MM.1S (cell line): ENCODE results near the gene ENPP1.

Source experiments
- DNase-seq: peaks from one replicate; pipeline ENCODE4 v3.0.0-alpha.2; 2015
- H2AFZ ChIP-seq: fragments of 300-600 bp; sonication (generic); 2 replicates; pipeline ENCODE4 v1.6.0; 2016; ENCODE audit warnings: antibody characterized with exemption, low read length
- H3F3A ChIP-seq: fragments of 300-600 bp; sonication (generic); 2 replicates; pipeline ENCODE4 v1.6.1; 2016; ENCODE audit warnings: mild to moderate bottlenecking, antibody characterized with exemption, low read length, moderate library complexity, mixed read lengths; ENCODE audit not compliant: insufficient read depth
- H3K27ac ChIP-seq: fragments of 300-600 bp; sonication (generic); 2 replicates; pipeline ENCODE4 v1.5.1; 2016; ENCODE audit warnings: mild to moderate bottlenecking, low read length
- H3K27me3 ChIP-seq: fragments of 300-600 bp; sonication (generic); replicated peaks from 2 replicates; pipeline ENCODE4 v1.6.0; 2016; ENCODE audit warnings: low read length; ENCODE audit not compliant: insufficient read depth
- H3K36me3 ChIP-seq: fragments of 300-600 bp; sonication (generic); replicated peaks from 2 replicates; pipeline ENCODE4 v1.6.1; 2016; ENCODE audit warnings: mild to moderate bottlenecking, low read length, mixed read lengths; ENCODE audit not compliant: insufficient read depth
- H3K4me1 ChIP-seq: fragments of 300-600 bp; sonication (generic); 2 replicates; pipeline ENCODE4 v1.6.1; 2016; ENCODE audit warnings: low read length, mixed read lengths
- H3K4me2 ChIP-seq: fragments of 300-600 bp; sonication (generic); 2 replicates; pipeline ENCODE4 v1.6.0; 2016; ENCODE audit warnings: low read depth, low read length
- H3K4me3 ChIP-seq: fragments of 300-600 bp; sonication (generic); 2 replicates; pipeline ENCODE4 v1.5.1; 2016; ENCODE audit warnings: low read length, mixed read lengths
- H3K79me2 ChIP-seq: fragments of 300-600 bp; sonication (generic); 2 replicates; pipeline ENCODE4 v1.6.1; 2016; ENCODE audit warnings: mixed run types, low read length, mixed read lengths
- H3K9ac ChIP-seq: fragments of 300-600 bp; sonication (generic); 2 replicates; pipeline ENCODE4 v1.6.1; 2016; ENCODE audit warnings: low read length, mixed read lengths
- H3K9me2 ChIP-seq: fragments of 300-600 bp; sonication (generic); replicated peaks from 2 replicates; pipeline ENCODE4 v1.6.1; 2016; ENCODE audit warnings: mild to moderate bottlenecking, low read length, mixed read lengths; ENCODE audit not compliant: insufficient read depth
- H3K9me3 ChIP-seq: fragments of 300-600 bp; sonication (generic); replicated peaks from 2 replicates; pipeline ENCODE4 v1.6.1; 2016; ENCODE audit warnings: mild to moderate bottlenecking, low read length, mixed read lengths; ENCODE audit not compliant: insufficient read depth
- H4K20me1 ChIP-seq: fragments of 300-600 bp; sonication (generic); 2 replicates; pipeline ENCODE4 v1.6.1; 2016; ENCODE audit warnings: mild to moderate bottlenecking, low read length, moderate library complexity, mixed read lengths; ENCODE audit not compliant: insufficient read depth
- EZH2 ChIP-seq: fragments of 300-600 bp; sonication (generic); optimal IDR thresholded peaks from 2 replicates; pipeline ENCODE3; 2017; ENCODE audit warnings: low read depth, mild to moderate bottlenecking, antibody characterized with exemption, low read length, mixed read lengths
- EZH2phosphoT487 ChIP-seq: fragments of 300-600 bp; sonication (generic); IDR thresholded peaks from 2 replicates; pipeline ENCODE4 v1.6.1; 2018; ENCODE audit warnings: antibody characterized with exemption, low read length
- TF ChIP-seq, protein P1 (sequence below): fragments of 300-600 bp; sonication (generic); IDR thresholded peaks from 2 replicates; pipeline ENCODE4 v1.5.1; 2016; ENCODE audit warnings: antibody characterized with exemption, low read length, mixed read lengths

Gene ENPP1

DNA sequence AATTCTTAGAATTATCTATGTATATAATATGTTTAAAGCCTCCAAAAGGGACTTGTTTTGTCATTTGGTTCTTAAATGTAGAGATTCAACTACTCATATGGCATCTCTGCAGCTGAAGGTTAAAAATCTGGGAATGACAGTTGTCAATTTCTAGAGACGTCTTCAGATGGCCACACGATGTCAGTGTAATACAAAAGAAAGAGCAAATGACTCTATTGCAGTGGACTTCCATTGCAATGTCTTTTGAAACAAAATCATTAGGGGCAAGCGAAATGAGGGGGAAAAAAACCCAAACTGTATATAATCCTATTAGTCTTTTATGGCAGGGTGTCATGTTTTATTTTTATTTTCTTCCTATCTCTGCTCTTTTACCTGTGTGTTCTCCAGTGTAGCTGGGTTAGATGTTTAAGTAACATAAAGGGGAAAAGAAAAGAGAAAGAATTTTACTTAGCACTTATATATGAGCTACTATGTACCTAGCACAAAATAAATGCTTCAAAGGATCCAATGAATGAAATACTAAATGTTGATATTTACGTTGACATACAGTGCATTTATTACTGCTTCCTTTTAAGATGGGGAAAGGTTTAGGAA lies 117.2 kb downstream of the ENPP1 start:
- no peak overlapping the region for H3K4me2 ChIP-seq
- H3K27ac ChIP-seq = no peak overlapping the region
- H3K79me2 ChIP-seq = no peaks in the 10 kb centered on the region
- no peak for TF ChIP-seq EZH2phosphoT487
- TF ChIP-seq, protein P1, sequence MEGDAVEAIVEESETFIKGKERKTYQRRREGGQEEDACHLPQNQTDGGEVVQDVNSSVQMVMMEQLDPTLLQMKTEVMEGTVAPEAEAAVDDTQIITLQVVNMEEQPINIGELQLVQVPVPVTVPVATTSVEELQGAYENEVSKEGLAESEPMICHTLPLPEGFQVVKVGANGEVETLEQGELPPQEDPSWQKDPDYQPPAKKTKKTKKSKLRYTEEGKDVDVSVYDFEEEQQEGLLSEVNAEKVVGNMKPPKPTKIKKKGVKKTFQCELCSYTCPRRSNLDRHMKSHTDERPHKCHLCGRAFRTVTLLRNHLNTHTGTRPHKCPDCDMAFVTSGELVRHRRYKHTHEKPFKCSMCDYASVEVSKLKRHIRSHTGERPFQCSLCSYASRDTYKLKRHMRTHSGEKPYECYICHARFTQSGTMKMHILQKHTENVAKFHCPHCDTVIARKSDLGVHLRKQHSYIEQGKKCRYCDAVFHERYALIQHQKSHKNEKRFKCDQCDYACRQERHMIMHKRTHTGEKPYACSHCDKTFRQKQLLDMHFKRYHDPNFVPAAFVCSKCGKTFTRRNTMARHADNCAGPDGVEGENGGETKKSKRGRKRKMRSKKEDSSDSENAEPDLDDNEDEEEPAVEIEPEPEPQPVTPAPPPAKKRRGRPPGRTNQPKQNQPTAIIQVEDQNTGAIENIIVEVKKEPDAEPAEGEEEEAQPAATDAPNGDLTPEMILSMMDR = peak; percentile 64
- no peaks in the 10 kb centered on the region for H3K27me3 ChIP-seq
- H3K36me3 ChIP-seq = no peaks in the 10 kb centered on the region
- H3K9me2 ChIP-seq = no peaks in the 10 kb centered on the region
- H3F3A ChIP-seq = no peaks in the 10 kb centered on the region
- DNase-seq = peak; percentile 71
- no peaks in the 10 kb centered on the region for H4K20me1 ChIP-seq
- no peak overlapping the region for H3K4me3 ChIP-seq
- H3K9me3 ChIP-seq = no peaks in the 10 kb centered on the region
- peaks cover 18% of the 10 kb centered on the region for H3K4me1 ChIP-seq
- H2AFZ ChIP-seq = no peak overlapping the region
- H3K9ac ChIP-seq = no peak overlapping the region

- no peak for DNase-seq
- TF ChIP-seq, protein P1 = 0 out of 2 replicates have a peak, but pooled peaks have one; percentile 9
- TF ChIP-seq EZH2 = no peak
- Histone ChIP-seq H3K79me2 (no peaks in the 10 kb centered on the region), H2AFZ (no peak overlapping the region), H3F3A (peaks cover 11% of the 10 kb centered on the region; the same call in 1 of the 2 replicates), H3K9me3 (no peaks in the 10 kb centered on the region), H4K20me1 (no peaks in the 10 kb centered on the region), H3K4me3 (no peak overlapping the region), H3K27ac (no peak overlapping the region), H3K4me1 (peaks cover 33% of the 10 kb centered on the region), H3K36me3 (no peaks in the 10 kb centered on the region), H3K4me2 (no peak overlapping the region), H3K27me3 (no peaks in the 10 kb centered on the region), H3K9me2 (no peaks in the 10 kb centered on the region), H3K9ac (no peak overlapping the region)
These were observed 121.4 kb downstream of the ENPP1 start for GRCh38 chr6:131929264-131929663.

DNA sequence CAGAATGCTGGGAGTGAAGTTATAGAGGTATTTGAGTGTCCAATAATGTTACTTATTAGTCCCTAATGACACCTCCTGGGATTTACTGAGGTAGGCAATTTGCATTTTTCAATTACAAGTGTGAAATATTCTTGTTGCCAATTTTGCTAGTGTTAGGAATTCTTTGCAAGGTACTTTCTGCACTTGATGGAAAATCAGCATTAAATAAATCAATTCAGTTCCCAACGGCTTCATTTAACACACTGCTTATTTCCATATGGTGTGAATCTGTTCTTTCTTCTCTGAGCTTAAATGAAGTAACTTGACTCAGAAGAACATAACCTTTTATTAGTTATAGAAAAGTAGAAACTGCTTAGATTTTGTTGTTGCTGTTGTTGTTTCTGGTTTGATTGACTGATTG lies 122.2 kb downstream of the ENPP1 start:
- H3K9me3 ChIP-seq = no peaks in the 10 kb centered on the region
- no peaks in the 10 kb centered on the region for H3K36me3 ChIP-seq
- no peaks in the 10 kb centered on the region for H3K27me3 ChIP-seq
- peaks cover 11% of the 10 kb centered on the region; the same call in 1 of the 2 replicates for H3F3A ChIP-seq
- no peak overlapping the region for H3K27ac ChIP-seq
- no peak overlapping the region for H3K4me3 ChIP-seq
- H3K9me2 ChIP-seq = no peaks in the 10 kb centered on the region
- no peaks in the 10 kb centered on the region for H4K20me1 ChIP-seq
- H3K4me1 ChIP-seq = peaks cover 33% of the 10 kb centered on the region
- H3K79me2 ChIP-seq = no peaks in the 10 kb centered on the region
- TF ChIP-seq EZH2phosphoT487 (no peak), EZH2 (no peak)
- TF ChIP-seq, protein P1 = no peak
- no peak overlapping the region for H2AFZ ChIP-seq
- no peak for DNase-seq
- no peak overlapping the region for H3K4me2 ChIP-seq
- no peak overlapping the region for H3K9ac ChIP-seq
